ENCODE data around the gene LRCOL1.

DNA sequence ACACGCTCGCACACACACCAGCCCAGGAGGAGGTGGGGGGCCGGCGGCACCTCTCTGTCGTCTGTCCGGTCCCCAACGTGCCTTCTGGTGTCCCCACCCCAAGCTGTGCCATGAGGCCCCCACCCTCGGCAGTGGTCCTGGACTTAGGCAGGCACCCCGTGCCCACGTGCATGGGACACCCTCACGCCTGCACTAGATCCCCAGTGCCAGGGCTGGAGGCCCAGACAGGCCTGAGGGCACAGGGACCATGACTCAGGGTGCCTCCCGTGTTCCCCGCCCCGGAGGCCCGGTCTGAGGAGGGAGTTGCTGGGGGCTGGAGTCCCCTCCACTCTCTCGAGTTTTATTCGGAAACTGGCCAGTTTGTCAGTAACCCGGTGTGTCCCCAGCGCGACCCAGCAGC lies 38.8 kb downstream of the LRCOL1 start:
- TF ChIP-seq ZNF274 (IDR thresholded peaks at IDR 0.05; ENCODE audit: low read length), result no peak
- no peak for TF ChIP-seq ZNF274 (tag by site-specific recombination; IDR thresholded peaks at IDR 0.05; ENCODE audit: borderline replicate concordance)
- no peak for TF ChIP-seq ZBTB1 (tag by site-specific recombination; IDR thresholded peaks at IDR 0.05)
- TF ChIP-seq, protein P1, sequence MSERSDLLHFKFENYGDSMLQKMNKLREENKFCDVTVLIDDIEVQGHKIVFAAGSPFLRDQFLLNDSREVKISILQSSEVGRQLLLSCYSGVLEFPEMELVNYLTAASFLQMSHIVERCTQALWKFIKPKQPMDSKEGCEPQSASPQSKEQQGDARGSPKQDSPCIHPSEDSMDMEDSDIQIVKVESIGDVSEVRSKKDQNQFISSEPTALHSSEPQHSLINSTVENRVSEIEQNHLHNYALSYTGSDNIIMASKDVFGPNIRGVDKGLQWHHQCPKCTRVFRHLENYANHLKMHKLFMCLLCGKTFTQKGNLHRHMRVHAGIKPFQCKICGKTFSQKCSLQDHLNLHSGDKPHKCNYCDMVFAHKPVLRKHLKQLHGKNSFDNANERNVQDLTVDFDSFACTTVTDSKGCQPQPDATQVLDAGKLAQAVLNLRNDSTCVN (tag by site-specific recombination; optimal IDR thresholded peaks at IDR 0.05), result no peak
